Measurements from ENCODE around the gene FRRS1.

DNA sequence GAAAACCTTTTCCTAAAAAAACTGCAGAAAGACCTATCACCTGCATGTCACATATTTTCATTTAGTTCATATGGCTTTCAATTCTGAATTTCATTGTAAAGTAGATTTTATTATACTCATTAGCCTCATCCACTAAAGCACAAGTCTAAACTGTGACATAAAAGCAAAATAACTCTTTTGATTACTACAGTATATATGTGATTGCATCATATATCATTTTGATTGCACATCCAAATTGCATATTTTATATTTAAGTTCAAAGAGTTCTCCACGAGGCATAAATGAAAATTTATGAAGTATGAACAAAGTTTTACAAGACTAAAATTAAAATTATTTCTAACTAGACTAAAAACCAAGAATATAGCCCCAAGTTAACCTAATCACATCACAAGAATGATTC lies 101.2 kb downstream of the FRRS1 start:
- TF ChIP-seq SMC3 (IDR thresholded peaks at IDR 0.05) (no peak), CEBPB (IDR thresholded peaks at IDR 0.05) (no peak), NPAS2 (CRISPR knock-in tag; IDR thresholded peaks at IDR 0.05; ENCODE audit: borderline replicate concordance) (no peak), ESRRA (IDR thresholded peaks at IDR 0.05; ENCODE audit: borderline replicate concordance, low read length) (no peak), CHD4 (IDR thresholded peaks at IDR 0.05; ENCODE audit: borderline replicate concordance) (no peak), EP300 (IDR thresholded peaks at IDR 0.05) (no peak), PHF8 (IDR thresholded peaks at IDR 0.05; ENCODE audit: borderline replicate concordance, low read depth) (no peak), GATA3 (IDR thresholded peaks at IDR 0.05; ENCODE audit: borderline replicate concordance) (no peak), HOXB5 (CRISPR knock-in tag; IDR thresholded peaks at IDR 0.05) (no peak), MYC (IDR thresholded peaks at IDR 0.05; ENCODE audit: borderline replicate concordance, low read length) (no peak)
- TF ChIP-seq, protein P1, sequence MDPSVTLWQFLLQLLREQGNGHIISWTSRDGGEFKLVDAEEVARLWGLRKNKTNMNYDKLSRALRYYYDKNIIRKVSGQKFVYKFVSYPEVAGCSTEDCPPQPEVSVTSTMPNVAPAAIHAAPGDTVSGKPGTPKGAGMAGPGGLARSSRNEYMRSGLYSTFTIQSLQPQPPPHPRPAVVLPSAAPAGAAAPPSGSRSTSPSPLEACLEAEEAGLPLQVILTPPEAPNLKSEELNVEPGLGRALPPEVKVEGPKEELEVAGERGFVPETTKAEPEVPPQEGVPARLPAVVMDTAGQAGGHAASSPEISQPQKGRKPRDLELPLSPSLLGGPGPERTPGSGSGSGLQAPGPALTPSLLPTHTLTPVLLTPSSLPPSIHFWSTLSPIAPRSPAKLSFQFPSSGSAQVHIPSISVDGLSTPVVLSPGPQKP (IDR thresholded peaks at IDR 0.05; ENCODE audit: low read depth, low read length), result no peak
- TF ChIP-seq, protein P2, sequence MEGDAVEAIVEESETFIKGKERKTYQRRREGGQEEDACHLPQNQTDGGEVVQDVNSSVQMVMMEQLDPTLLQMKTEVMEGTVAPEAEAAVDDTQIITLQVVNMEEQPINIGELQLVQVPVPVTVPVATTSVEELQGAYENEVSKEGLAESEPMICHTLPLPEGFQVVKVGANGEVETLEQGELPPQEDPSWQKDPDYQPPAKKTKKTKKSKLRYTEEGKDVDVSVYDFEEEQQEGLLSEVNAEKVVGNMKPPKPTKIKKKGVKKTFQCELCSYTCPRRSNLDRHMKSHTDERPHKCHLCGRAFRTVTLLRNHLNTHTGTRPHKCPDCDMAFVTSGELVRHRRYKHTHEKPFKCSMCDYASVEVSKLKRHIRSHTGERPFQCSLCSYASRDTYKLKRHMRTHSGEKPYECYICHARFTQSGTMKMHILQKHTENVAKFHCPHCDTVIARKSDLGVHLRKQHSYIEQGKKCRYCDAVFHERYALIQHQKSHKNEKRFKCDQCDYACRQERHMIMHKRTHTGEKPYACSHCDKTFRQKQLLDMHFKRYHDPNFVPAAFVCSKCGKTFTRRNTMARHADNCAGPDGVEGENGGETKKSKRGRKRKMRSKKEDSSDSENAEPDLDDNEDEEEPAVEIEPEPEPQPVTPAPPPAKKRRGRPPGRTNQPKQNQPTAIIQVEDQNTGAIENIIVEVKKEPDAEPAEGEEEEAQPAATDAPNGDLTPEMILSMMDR (IDR thresholded peaks at IDR 0.05), result no peak
- TF ChIP-seq, protein P3, sequence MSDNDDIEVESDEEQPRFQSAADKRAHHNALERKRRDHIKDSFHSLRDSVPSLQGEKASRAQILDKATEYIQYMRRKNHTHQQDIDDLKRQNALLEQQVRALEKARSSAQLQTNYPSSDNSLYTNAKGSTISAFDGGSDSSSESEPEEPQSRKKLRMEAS (IDR thresholded peaks at IDR 0.05), result no peak
- TF ChIP-seq, protein P4, sequence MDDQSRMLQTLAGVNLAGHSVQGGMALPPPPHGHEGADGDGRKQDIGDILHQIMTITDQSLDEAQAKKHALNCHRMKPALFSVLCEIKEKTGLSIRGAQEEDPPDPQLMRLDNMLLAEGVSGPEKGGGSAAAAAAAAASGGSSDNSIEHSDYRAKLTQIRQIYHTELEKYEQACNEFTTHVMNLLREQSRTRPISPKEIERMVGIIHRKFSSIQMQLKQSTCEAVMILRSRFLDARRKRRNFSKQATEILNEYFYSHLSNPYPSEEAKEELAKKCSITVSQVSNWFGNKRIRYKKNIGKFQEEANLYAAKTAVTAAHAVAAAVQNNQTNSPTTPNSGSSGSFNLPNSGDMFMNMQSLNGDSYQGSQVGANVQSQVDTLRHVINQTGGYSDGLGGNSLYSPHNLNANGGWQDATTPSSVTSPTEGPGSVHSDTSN (IDR thresholded peaks at IDR 0.05), result no peak

Data from A549 (cell line).